Left ventricle myocardium superior (tissue), 1 donor: ENCODE data around the gene TNNT3. TPM values are rescaled to one million over a fixed set of nuclear protein-coding genes. Genes with fewer than 3 reads are reported as not detected.
"Not testable (repeated sequence)": the region's sequence is repeated elsewhere in the genome, so short reads cannot be mapped to it uniquely, and the experiment has no call there.

Experiments used
- ATAC-seq: fragments of 200-7000 bp; cut with Tn5 transposase; one replicate; pipeline ENCODE4 v1.9.1; 2020; ENCODE audit warnings: mild to moderate bottlenecking, moderate library complexity
- DNase-seq: peaks from one replicate; pipeline ENCODE4 v3.0.0-alpha.2; 2020
- intact Hi-C: fragments of 100-400 bp; cut with micrococcal nuclease; formaldehyde crosslinking; loops from one replicate; pipeline ENCODE4 v1.11.0; 2022
- total RNA-seq: library from RNA; stranded (reverse); fragmentation: NEBNext Ultra II Directional; extraction: Animal tissue kit (Norgen Biotek cat#: 25700); gene quantifications from one replicate; pipeline ENCODE4 v1.2.1, GENCODE V29; 2021
- donor health status: DM: no; HTN: yes; CAD: no; lungs with severe emphysema.

Gene TNNT3
- total RNA-seq, 1 donor from 2014 or later = 46.1 TPM

DNA sequence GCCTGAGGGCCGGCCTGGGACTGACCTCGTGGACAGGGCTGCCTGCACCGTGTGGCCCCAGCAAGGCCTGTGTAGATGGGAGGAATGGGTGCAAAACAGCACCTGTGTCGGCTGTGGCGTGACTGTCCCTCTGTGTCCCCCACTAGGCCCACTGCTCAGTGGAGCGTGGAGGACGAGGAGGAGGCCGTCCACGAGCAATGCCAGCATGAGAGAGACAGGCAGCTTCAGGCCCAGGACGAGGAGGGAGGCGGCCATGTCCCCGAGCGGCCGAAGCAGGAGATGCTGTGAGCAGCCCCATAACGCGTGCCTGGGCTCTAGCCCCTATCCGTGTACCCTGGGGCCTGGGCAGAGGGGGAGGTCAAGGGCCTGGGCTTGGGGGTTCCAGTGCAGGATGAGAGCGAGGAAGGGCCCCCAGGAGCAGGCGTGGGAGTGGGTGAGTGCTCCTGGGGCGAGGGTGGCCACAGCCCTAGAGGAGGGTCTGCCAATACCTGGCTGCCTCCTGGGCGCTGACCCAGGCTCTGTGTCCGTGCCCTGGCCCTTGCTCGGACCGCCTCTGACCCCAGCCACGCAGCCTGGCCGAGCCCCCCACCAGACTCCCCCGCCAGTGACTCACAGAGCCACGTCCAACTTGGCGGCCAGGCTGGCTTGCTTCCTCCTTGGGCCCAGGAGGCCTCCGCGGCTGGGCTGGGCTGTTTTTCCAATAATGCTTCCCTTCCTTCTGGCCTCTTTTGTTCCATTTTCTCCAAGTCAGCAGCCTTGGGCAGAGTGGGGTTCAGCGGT, 39.4 kb upstream of the TNNT3 start:
- DNase-seq = peak; percentile 90
- peak; percentile 62 for ATAC-seq
- intact Hi-C loops = no loop called here

DNA sequence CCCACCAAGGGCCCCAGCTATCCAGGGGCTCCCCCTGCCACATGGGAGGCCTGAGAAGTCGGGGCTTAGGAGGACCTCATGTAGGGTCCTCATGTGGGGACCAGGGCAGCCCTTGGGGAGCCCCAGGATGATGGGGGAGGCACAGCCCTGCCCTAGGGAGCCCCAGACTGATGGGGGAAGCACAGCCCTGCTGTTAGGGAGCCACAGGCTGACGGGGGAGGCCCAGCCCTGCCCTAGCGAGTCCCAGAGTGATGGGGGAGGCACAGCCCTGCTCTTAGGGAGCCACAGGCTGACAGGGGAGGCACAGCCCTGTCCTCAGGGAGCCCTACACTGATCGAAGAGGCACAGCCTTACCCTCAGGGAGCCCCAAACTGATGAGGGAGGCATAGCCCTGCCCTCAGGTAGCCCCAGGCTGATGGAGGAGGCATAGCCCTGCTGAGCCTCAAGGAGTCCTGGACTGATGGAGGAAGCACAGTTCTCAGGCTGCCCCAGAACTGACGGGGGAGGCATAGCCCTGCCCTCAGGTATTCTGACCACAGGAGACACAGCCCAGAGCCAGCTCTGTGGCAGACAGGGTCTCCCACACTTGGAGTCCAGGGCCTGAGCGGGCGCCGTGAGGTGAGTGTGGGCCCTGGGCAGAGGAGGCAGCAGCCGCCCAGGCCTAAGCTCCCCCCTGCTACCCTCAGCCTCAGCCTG, 38.6 kb upstream of the TNNT3 start:
- no peak for ATAC-seq
- DNase-seq = no peak
- intact Hi-C loops = no loop called here

DNA sequence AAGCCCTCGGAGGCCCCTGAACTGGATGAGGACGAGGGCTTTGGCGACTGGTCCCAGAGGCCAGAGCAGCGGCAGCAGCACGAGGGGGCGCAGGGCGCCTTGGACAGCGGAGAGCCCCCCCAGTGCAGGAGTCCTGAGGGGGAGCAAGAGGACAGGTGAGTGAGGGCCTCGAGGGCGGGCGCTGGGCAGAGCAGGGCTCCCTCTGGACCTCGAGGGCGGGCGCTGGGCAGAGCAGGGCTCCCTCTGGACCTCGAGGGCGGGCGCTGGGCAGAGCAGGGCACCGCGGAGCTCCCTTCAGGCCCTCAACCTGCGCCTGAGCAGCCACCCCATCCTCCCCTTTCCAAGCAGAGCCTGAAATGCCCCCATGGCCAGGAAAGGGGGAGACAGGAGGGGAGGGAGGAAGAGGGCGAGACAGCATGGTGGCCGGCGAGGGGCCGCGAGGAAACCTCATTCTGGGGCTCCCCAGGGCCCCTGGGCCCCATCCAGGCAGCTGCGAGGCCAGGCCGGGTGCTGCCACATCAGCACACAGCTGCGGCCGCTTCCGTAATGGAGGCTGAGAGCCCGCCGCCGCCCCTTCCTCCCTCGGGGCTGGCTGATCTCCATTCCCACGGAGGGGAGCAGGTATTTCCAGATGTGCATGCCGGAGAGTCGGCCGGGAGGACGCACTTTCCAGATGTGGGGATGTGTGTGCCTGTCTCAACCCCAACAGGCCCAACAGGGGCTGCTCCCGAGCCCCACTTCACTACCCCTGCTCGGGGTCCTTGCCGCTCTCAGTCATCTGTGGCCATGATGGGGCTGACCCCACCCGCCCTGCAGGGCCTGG, 37.9 kb upstream of the TNNT3 start:
- ATAC-seq (peak; percentile 64), DNase-seq (peak; percentile 86)
- intact Hi-C loops = no loop called here

DNA sequence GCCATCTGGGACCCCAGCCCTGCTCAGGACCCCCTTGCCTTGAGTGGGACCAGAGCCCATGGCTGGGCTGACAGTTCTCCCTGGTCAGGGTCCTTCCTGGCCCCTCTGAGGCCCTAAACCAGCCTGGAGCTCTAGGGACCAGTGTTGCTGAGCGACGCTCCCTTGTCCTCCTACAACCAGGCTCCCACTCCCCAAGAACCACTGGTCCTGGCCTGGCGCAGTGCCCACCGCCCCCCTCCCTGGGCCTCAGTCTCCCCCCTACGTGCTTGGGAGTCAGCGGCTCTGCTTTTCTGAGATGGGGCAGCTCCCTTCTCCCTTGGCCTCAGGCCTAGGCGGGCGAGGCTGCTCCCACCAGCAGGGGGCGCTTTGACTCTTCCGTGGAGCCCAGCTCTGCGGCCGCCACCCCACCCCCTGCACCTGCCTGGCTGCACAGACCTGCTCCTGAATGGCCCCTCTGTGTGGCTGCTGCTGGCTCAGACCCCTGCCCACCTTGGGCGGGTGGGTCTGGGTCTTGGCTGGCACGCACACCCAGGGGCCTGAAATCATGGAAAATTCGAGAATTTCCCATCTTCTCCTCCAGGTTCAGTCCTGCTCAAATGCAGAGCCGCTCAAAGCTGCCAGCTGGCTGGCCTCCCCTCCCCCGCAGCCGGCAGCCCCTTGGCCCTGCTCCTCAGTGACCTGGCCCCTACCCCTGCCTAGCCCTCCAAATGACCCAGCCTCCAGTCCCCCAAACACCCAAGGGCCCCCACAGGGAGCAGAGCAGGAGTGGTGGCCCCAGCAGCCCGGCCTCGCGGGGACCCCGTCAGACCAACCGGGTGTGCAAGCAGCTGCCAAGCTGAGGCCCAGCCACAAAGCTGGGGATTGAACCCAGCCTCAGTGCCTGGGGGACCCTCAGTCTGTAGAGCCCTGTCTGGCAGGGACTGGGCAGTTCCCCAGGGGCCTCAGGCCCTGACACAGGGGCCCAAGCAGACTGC, 37.0 kb upstream of the TNNT3 start:
- intact Hi-C loops = no loop called here
- peak; percentile 74 for ATAC-seq
- DNase-seq = peak; percentile 92

DNA sequence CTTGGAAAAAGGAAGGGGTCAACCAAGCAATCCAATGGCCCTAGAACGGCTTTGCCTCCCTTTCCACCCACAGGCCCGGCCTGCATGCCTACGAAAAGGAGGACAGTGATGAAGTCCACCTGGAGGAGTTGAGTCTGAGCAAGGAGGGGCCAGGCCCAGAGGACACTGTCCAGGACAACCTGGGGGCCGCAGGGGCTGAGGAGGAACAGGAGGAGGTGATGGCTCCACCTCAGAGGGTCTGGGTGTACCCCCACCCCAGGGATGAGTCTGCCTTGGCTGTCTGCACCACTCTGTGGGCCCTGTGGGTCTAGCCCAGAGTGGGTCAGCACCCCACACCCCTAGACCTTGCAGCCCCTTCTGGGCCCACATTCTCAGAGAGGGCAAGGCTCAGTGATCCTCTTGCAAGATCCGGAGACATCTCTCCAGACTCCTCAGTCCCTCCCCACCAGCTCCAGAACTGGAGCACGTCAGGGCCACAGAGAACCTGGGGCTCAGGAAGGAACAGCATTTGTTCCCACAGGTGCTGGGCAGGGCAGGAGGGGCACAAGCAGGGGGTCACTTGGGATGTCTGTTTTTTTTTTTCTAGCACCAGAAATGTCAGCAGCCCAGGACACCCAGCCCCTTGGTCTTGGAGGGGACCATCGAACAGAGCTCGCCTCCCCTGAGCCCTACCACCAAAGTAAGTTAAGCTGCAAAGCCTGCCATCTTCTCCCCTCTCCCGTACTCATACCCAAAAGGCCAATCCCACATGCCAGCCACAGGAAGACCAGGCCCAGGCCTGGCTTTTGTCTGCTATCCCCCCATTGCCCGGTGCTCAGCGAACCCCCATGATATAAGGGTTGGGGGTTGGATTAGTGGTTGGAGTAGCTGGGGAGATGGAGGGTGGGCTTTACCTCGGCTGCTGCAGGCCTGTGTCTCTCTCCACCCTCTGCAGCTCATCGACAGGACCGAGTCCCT, 35.9 kb upstream of the TNNT3 start:
- DNase-seq (no peak), ATAC-seq (no peak)
- intact Hi-C loops = no loop called here

DNA sequence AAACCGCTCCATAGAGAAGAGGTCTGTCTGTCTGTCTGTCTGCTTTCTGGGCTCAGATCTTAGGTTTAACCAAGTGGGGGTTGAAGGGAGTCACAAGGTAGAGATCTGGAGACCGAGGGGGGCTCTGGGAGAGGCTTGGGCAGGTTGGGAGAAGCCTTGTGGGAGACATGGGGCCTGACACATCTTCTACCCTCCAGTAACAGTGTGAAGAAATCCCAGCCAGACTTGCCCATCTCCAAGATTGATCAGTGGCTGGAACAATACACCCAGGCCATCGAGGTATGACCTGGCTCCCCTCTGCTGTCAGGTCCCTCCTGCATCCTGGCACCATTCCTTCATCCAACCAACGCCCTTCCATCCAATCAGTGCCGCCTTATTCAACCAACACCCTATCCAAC, 35.2 kb upstream of the TNNT3 start:
- DNase-seq (no peak), ATAC-seq (no peak)
- intact Hi-C loops = no loop called here

DNA sequence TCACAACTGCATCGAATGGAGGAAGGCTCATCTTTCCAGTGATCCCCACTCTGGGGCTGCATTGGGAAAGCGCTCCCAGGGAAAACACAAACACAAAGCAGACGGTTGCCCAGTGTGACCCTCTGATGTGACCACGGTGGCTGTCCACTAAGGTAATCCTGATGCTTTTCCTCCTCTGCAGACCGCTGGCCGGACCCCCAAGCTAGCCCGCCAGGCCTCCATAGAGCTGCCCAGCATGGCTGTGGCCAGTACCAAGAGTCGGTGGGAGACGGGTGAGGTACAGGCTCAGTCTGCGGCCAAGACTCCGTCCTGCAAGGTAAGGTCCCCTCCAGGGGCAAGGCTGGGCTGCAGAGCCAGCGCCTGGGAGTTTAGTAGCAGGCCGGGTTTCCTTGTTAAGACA, 33.0 kb upstream of the TNNT3 start:
- intact Hi-C loops, ATAC-seq, DNase-seq: not testable (repeated sequence)

DNA sequence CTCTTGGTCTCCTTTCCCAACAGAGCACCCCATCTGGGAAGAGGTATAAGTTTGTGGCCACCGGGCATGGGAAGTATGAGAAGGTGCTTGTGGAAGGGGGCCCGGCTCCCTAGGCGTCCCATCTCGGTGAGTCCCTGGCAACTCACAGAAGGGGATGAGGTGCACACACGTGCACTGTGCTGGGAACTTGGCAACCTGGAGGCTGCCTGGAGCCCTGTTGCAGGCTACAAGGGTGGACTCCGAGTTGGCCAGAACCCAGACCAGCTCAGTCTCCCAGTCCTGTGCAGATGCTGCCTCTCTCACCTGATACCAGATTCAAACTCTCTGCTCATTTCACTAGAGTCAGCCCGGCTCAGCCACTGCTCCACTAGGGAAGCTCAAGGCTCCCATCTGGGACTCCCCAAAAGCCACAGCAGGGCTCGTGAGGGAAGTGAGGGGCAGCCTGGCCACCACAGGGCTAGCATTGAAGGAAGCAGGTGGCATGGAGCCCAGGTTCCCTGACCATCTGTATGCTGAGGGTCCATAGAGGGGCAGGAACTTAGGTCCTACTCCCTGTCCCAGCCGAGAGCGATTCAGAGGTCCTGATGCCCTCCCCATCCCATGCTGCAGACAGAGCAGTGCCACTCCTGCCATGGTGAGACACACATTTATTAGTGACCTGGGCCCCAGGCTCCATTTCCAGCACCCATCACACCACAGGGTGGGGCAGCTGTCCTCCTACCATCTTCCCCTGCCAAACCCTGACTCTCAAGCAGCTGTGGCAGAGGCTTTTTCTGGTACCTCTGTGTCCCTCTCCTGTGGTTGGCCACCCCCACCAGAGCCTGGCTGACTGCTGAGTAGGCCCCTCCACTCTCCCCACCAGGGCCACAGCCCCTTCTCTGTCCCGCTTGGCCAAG, 31.8 kb upstream of the TNNT3 start:
- ATAC-seq (no peak), DNase-seq (no peak)
- intact Hi-C loops = no loop called here

DNA sequence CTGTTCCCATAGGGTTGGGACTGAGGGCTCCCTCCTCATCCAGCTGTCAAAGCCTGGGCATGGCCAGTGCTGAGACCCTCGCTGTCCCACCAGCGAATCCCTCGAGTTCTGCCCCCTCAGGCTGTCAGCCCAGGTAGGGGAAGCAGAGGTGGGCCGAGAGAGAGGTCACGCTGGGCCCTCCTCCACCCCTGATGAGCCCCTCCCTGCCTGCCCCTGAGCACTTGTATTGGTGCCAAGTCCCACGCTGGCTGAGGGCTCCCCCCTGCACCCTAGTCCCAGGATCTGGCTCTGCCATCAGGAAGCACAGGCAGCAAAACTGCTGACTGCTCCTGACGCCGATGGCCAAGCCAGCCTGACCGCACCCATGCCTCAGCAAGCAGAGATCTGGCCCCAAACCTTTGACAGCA, 31.2 kb upstream of the TNNT3 start:
- intact Hi-C loops = no loop called here
- no peak for DNase-seq
- no peak for ATAC-seq

DNA sequence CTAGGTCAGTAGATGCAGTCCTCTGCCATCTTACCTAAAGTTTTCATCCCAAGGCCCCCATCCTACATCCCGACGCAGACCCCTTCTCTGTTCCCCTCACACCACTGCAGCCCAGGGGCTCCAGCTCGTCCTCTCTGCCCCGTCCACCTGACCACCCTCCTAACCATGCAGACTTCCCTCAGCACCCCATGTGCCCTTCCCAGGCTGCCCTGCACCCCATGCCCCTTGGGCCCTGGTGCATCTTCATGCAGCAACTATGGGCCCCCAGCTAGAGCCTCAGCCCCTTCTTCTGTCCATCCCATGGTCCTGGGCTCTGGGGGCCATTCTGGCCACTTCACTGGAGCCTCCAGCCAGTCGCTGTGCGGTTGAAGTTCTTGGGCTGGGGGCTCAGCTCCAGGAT, 30.7 kb upstream of the TNNT3 start:
- intact Hi-C loops = no loop called here
- no peak for ATAC-seq
- no peak for DNase-seq

DNA sequence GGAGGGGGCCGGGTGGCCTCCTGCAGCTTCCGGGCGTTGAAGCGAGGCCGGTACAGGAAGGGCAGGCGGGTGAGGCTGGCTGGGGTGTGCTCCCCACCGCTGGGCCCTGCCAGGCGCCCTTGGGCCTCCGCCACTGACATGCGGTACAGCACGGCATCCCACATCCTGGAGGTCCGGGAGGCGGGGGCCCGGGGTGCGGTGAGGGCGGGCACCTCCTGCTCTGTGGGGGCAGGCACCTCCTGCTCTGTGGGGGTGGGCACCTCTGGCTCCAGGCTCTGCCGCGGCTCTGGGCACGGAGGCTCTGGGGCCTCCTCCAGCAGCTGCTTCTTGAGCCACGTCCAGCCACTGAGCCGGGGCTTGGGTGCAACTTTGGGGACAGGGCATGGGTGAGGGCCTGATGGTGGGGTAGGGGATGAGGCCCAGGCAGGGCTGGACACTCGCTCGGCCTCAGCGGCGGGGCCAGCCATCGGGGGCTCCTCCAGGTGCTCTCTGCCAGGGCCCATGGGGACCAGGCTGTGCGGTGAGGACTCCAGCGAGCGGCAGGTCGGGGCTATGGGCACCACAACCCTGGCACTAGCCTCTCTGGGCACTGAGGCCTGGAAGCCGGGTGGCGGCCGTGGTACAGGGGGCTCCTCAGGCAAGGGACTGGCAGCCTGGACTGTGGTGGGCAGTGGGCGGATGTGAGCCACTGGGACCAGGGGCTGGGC, 30.1 kb upstream of the TNNT3 start:
- intact Hi-C loops = no loop called here
- ATAC-seq (peak; percentile 28), DNase-seq (peak; percentile 61)

DNA sequence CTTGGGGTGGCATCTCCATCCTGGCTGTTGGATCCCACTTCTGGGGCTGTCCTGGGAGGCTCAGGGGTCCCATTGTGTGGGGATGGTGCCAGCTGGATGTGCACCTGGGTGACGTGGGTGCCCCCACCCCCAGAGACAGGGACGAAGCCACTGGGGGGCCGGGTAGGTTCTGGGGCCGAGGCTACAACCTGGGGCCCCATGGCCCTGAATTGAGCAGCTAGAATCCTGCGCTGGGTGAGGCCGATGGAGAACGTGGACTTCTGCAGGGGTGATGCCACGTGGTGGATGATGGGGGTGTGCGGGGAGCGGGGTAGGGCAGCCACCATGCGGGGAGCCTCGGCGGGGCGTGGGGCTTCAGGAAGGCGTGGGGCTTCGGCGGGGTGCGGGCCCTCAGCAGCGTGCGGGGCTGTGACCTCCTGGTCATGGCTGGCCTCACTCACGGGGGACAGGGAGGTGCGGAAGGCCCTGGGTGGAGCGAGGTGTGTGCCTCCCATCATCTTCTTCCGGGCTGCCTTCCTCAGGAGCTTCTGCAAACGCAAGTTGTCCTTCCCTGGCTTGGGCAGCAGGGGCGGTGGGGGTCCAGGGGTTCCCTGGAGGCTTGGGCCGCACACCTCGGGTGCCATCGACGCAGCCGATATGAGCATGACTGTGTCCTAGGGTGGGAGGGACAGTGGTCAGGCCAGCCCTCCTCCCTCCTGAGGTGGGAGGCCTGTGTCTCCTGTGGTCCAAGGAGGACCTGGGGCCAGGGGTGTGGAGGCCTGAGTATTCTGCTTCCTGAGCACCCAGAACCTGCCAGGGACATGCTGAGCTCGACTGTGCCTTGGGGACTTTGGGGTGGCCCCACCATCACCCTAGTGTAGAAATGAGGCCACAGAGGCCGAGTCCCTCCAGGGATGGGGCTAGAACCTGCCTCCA, 29.3 kb upstream of the TNNT3 start:
- peak; percentile 9 for ATAC-seq
- intact Hi-C loops = no loop called here
- no peak for DNase-seq

DNA sequence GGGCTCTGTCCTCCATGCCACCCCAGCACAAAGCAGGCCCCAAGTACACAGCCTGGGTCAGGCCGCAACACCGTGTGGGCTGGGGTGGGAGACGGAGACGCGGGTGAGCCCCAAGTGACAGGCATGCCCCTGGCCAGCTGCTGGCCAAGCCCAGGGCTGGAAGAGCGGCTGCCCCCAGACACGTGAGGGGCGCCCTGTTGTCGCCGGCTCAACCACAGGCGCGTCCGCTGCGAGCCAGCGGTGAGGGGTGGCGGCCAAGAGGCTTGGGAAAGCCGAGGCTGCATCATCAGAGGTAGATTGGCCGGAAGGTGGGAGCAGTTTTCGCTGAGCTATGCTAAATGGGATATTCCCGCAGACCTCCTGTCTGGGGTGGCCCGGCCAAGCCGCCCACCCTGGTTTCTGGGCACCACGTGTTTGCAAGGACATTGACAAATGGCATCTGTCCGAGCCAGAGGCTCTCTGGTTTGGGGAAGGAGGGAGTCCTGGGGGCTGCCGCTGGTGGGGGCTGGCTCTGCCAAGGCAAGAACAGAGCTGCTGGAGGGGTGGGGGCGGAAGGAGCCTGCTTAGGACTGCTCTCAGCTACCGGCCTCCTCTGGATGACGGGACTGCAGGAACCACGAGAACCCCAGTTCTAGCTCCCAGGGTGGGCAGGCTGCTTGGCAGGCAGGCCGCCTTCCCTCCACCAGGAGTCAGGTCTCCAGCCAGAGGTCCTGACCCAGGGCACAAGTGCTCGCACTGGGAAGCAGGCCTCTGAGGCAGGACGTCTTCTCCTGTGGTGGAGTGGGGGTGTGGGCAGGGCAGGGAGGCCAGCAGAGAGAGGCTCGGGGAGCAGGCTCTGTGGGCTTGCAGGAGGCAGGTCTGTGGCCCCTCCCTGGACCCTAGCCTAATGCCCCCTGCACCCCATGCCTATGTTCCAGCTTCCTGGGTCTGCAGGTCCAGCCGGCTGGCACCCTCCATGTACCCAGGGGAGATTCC, 28.4 kb upstream of the TNNT3 start:
- ATAC-seq = peak; percentile 10
- intact Hi-C loops = no loop called here
- no peak for DNase-seq

DNA sequence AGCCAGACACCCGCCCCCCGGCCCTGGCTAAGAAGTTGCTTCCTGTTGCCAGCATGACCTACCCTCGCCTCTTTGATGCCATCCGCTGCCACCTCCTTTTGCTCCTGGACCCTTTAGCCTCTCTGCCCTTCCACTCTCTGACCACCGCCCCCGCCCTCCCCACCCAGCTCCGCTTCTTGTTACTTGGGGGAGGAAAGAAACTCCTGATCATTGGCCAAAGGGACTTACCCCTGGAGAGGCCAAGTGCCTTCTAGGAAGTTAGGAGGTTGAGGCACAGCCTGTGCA, 27.7 kb upstream of the TNNT3 start, which contains the start of gene PRR33:
Gene PRR33, minus strand, starts transcription at position 65 of the 285 bp plus-strand sequence. CDS start 1,311 bp downstream, outside the sequence.
- intact Hi-C loops = no loop called here
- no peak for DNase-seq
- no peak for ATAC-seq
